ENCODE results near the gene CAPN12.
"Not testable (repeated sequence)": the region's sequence is repeated elsewhere in the genome, so short reads cannot be mapped to it uniquely, and the experiment has no call there.

CAPN12 gene, protein sequence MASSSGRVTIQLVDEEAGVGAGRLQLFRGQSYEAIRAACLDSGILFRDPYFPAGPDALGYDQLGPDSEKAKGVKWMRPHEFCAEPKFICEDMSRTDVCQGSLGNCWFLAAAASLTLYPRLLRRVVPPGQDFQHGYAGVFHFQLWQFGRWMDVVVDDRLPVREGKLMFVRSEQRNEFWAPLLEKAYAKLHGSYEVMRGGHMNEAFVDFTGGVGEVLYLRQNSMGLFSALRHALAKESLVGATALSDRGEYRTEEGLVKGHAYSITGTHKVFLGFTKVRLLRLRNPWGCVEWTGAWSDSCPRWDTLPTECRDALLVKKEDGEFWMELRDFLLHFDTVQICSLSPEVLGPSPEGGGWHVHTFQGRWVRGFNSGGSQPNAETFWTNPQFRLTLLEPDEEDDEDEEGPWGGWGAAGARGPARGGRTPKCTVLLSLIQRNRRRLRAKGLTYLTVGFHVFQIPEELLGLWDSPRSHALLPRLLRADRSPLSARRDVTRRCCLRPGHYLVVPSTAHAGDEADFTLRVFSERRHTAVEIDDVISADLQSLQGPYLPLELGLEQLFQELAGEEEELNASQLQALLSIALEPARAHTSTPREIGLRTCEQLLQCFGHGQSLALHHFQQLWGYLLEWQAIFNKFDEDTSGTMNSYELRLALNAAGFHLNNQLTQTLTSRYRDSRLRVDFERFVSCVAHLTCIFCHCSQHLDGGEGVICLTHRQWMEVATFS

DNA sequence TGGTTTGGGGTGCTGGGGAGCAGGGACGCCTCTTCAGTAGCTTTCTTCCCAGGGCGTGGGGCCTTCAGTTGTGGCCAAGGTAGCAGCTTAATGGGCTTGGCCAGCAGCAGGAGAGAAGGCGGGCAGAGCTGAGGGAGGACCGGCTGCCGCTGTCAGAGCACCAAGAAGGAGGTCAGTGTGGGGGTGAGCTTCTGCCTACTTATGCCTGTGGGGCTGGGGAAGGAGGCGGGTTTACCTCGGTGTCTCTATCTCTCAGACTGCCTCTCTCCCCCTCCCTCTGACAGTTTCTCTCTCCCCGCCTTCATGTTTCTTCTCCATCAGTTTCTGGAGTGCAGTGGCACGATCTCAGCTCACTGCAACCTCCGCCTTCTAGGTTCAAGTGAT is at the start of gene CAPN12:
Gene CAPN12 (minus strand): TSS at position 177 of the 384 bp plus-strand sequence. CDS start 309 bp downstream, outside the sequence.
- no peak for DNase-seq (ENCODE audit: low read depth)

DNA sequence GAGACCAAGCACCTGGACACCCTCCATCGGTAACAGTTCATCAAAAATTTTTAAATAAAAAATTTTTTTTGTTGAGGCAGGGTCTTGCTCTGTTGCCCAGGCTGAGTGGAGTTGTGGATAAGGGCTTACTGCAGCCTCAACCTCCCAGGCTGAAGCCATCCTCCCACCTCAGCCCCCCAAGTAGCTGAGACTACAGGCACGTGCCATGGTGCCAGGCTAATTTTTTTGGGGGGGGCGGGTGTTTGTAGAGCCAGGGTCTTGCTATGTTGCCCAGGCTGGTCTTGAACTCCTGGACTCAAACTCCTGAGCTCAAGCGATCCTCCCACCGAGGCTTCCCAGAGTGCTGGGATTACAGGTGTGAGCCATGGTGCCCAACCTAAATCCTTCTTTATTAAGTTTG is 49.4 kb upstream of the CAPN12 start:
- no peak for DNase-seq (ENCODE audit: low read depth)

- no peak for DNase-seq (ENCODE audit: low read depth)
Measured at GRCh38 chr19:38793177-38793576, 48.9 kb upstream of the CAPN12 start.

DNA sequence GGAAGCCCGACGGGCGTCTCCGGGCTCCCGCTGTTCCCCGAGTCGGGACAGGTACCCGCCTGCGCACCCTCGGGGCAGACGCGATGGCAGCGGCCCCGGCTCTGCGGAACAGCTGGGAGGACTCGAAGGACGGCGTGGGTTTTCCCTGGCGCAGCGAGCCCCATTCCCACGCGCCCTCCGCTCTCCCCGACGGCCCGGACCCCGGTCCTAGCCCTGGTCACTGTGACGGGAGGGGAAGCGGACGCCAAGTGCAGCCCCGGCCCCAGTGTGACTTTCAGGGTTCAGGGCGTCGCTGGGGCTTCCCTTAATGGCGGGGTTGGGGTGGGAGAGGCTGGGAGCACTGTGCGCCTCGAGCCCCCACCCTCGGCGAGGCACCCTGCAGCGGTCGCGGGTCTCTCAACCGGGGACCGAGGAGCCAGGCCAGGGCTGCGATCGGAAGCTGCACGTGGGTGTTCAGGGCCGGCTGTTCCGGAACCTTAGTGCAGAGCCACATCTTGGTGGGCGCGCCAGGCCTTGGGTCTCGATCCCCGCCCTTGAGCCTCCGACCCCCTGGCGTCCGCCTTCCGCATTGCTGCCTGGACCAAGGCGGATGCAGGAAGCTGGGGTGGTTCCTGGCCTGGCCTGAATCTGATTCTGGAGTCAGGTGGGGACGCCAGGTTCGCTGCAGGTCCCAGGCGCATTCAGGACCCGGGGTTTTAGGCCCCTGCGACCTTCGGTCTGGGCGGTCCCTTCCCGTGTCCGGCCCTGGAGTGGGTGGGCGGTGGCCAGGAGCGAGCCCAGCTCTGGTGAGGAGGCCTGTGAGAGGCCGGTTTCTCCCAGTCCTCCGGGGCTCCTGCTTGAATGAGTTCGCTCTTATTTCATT is 48.2 kb upstream of the CAPN12 start:
- no peak for DNase-seq (ENCODE audit: low read depth)

DNA sequence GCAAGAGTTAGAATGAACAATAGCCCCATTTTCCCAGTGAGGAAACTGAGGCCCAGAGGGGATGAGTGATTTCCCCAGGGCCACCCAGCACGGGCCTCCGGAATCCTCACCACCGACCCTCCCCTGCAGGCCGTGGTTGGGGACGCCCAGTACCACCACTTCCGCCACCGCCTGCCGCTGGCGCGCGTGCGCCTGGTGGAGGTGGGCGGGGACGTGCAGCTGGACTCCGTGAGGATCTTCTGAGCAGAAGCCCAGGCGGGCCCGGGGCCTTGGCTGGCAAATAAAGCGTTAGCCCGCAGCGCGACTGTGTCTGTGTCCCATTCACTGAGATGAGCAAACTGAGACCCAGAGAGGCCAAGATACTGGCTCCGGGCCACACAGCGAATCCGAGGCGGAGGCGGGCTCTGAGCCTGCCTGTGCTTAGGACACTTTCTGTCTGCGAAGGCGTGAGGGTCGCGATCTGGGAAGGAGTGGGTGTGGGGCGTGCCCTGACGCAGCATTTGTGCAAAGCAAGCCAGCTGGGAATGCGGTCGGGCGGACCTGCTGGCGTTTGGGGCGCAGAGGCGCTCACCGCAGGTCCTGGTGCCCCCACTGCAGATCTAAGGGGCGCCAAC is 47.3 kb upstream of the CAPN12 start:
- DNase-seq (ENCODE audit: low read depth) = not testable (repeated sequence)

- DNase-seq (ENCODE audit: low read depth) = not testable (repeated sequence)
Measured at GRCh38 chr19:38790507-38791403, 46.5 kb upstream of the CAPN12 start.

GRCh38 chr19:38788478-38789243 is 44.4 kb upstream of the CAPN12 start, which contains the start of gene LGALS7B:
Gene LGALS7B (plus strand): TSS chr19:38789200. CDS start chr19:38789227, 27 bp downstream.
- DNase-seq (ENCODE audit: low read depth) = no peak

GRCh38 chr19:38786572-38787265 is 42.4 kb upstream of the CAPN12 start:
- no peak for DNase-seq (ENCODE audit: low read depth)

GRCh38 chr19:38786061-38786460 is 41.8 kb upstream of the CAPN12 start:
- DNase-seq (ENCODE audit: low read depth) = not testable (repeated sequence)

DNA sequence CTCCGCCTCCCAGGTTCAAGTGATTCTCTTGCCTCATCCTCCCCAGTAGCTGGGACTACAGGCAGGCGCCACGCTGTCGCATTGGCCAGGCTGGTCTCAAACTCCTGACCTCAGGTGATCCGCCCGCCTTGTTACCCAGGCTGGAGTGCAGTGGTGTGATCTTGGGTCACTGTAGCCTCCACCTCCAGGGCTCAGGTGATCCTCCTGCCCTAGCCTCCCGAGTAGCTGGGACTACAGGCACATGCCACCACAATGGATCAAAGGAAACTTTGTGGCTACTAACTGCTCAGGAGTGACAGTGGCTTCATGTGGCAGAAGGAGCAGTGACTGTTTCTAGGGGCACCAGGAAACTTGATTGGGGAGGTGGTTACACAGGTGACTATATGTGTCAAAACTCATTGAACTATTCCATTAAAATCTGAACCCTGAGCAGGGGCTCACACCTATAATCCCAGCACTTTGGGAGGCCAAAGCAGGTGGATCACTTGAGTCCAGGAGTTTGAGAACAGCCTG is 41.0 kb upstream of the CAPN12 start:
- DNase-seq (ENCODE audit: low read depth) = no peak

DNA sequence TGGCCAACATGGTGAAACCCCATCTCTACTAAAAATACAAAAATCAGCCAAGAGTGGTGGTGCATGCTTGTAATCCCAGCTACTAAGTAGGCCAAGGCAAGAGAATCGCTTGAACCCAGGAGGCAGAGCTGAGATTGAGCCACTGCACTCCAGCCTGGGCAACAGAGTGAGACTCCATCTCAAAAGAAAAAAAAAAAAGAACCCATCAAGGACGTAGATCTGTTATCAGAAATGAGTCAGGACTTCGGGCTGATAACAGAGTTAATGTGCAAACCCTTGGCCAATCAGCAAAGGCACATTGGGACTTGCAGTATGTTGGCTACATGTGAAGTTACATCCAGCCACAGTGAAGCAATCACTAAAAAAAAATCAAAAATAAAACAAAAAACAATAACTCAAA is 40.0 kb upstream of the CAPN12 start:
- no peak for DNase-seq (ENCODE audit: low read depth)

DNA sequence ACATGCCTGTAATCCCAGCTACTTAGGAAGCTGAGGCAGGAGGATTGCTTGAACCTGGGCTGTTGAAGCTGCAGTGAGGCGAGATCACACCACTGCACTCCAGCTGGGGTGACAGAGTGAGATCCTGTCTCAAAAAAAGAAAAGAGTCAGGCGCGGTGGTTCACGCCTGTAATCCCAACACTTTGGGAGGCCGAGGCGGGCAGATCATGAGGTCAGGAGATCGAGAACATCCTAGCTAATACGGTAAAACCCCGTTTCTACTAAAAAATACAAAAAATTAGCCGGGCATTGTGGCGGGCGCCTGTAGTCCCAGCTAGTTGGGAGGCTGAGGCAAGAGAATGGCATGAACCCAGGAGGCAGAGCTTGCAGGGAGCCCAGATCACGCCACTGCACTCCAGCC is 37.9 kb upstream of the CAPN12 start:
- not testable (repeated sequence) for DNase-seq (ENCODE audit: low read depth)

- no peak for DNase-seq (ENCODE audit: low read depth)
Measured at GRCh38 chr19:38781058-38781457, 36.8 kb upstream of the CAPN12 start.

GRCh38 chr19:38780443-38780842 is 36.2 kb upstream of the CAPN12 start:
- no peak for DNase-seq (ENCODE audit: low read depth)

GRCh38 chr19:38778733-38779132 is 34.5 kb upstream of the CAPN12 start:
- DNase-seq (ENCODE audit: low read depth) = no peak

- no peak for DNase-seq (ENCODE audit: low read depth)
Measured at GRCh38 chr19:38774181-38774950, 30.1 kb upstream of the CAPN12 start.

GRCh38 chr19:38773469-38774177 is 29.3 kb upstream of the CAPN12 start, which contains the start of gene LGALS7:
Gene LGALS7 (minus strand): TSS chr19:38773517. CDS start chr19:38773492, 25 bp downstream.
- no peak for DNase-seq (ENCODE audit: low read depth)

- not testable (repeated sequence) for DNase-seq (ENCODE audit: low read depth)
Measured at GRCh38 chr19:38771569-38771968, 27.3 kb upstream of the CAPN12 start.

Measured in GM04503 (cell line).